Measurements from ENCODE around the gene ARHGEF7.

GRCh38 chr13:111252446-111253364 is 137.6 kb downstream of the ARHGEF7 start:
- no peak for TF ChIP-seq CTCF (IDR thresholded peaks at IDR 0.05)
- TF ChIP-seq POLR2A (IDR thresholded peaks at IDR 0.05) = no peak

Data from lower leg skin (tissue), 3 donors.